Endothelial cell of umbilical vein (primary cell): Measurements from ENCODE around the gene SGPP1. TPM values are rescaled to one million over a fixed set of nuclear protein-coding genes. Genes with fewer than 3 reads are reported as not detected.
A peak's percentile ranks its signal among the peaks of the same experiment; 100 is the strongest.

ENCODE experiments used
- BruUV-seq: library from RNA; stranded (reverse); fragments of 400-500 nt; replicated peaks from 2 replicates; lab custom pipeline; 2021; lab: Mats Ljungman, UMichigan
- CTCF ChIA-PET: fragments of 300-600, 350-600 bp; sonication (Branson Sonifier 250); formaldehyde crosslinking; loops from one replicate; lab custom pipeline; 2021; ENCODE audit warnings: antibody characterized with exemption, inconsistent platforms; lab: Charles Lee
- POLR2A ChIA-PET: fragments of 300-600, 350-600 bp; sonication (Branson Sonifier 250); formaldehyde crosslinking; loops from one replicate; lab custom pipeline; 2021; ENCODE audit warnings: antibody characterized with exemption, inconsistent platforms; lab: Charles Lee
- DNase-seq: peaks from one replicate; pipeline ENCODE4 v3.0.0-alpha.2; 2011; ENCODE audit warnings: low read depth, low spot score
- FAIRE-seq: peaks from 2 replicates; lab custom pipeline; 2011; peaks lifted over from hg19 to GRCh38; lab: Jason Lieb, UNC
- H2AFZ ChIP-seq: 2 replicates; pipeline ENCODE4 v1.6.0; 2012; ENCODE audit warnings: low read depth, low read length, control low read depth, inconsistent platforms
- H3K27ac ChIP-seq: 2 replicates; pipeline ENCODE4 v1.5.1; 2011; ENCODE audit warnings: low read depth, mild to moderate bottlenecking, control low read depth, low read length, moderate library complexity; ENCODE audit not compliant: insufficient read depth
- H3K27me3 ChIP-seq, 2 experiments: 2 replicates each; pipeline versions ENCODE4 v1.6.0 to v1.6.1; 2011; ENCODE audit warnings: low read length in 2 of 2, mixed read lengths in 1 of 2; ENCODE audit not compliant: control insufficient read depth in 2 of 2, insufficient read depth in 2 of 2
- H3K36me3 ChIP-seq, 2 experiments: 2 replicates in 1 of 2; 3 replicates in 1 of 2; pipeline ENCODE4 v1.5.1; 2011; ENCODE audit warnings: low read length in 2 of 2, mild to moderate bottlenecking in 1 of 2, moderate library complexity in 1 of 2; ENCODE audit not compliant: control insufficient read depth in 2 of 2, insufficient read depth in 2 of 2; ENCODE audit errors: extremely low read depth in 1 of 2
- H3K4me1 ChIP-seq: 3 replicates; pipeline ENCODE4 v1.5.1; 2011; ENCODE audit warnings: mild to moderate bottlenecking, low read length; ENCODE audit not compliant: control insufficient read depth, insufficient read depth; ENCODE audit errors: extremely low read depth
- H3K4me2 ChIP-seq: 2 replicates; pipeline ENCODE4 v1.6.1; 2011; ENCODE audit warnings: low read length, control low read depth, mixed read lengths; ENCODE audit not compliant: insufficient read depth
- H3K4me3 ChIP-seq, 3 experiments: fragments of 200-600 bp in 1 of 3; sonication (generic), shearing (Covaris generic) in 1 of 3; replicated peaks in 1 of 3; 2 replicates each; pipeline ENCODE4 v1.5.1; 2011 to 2016; ENCODE audit warnings: control low read depth in 3 of 3, low read length in 3 of 3, mild to moderate bottlenecking in 2 of 3, inconsistent platforms in 1 of 3, low read depth in 1 of 3, moderate library complexity in 1 of 3; ENCODE audit not compliant: insufficient read depth in 1 of 3
- H3K79me2 ChIP-seq: 2 replicates; pipeline ENCODE4 v1.6.0; 2012; ENCODE audit warnings: low read length, inconsistent platforms; ENCODE audit not compliant: control insufficient read depth, insufficient read depth
- H3K9ac ChIP-seq: replicated peaks from 2 replicates; pipeline ENCODE3; 2011; ENCODE audit warnings: low read length, control low read depth; ENCODE audit not compliant: insufficient read depth; ENCODE audit errors: extremely low read depth
- H3K9me1 ChIP-seq: replicated peaks from 3 replicates; pipeline ENCODE4 v1.6.0; 2011; ENCODE audit warnings: mild to moderate bottlenecking, low read length; ENCODE audit not compliant: control insufficient read depth, insufficient read depth; ENCODE audit errors: extremely low read depth
- H3K9me3 ChIP-seq: replicated peaks from 2 replicates; pipeline ENCODE4 v1.5.1; 2012; ENCODE audit warnings: low read length, inconsistent platforms; ENCODE audit not compliant: control insufficient read depth, insufficient read depth
- H4K20me1 ChIP-seq: replicated peaks from 2 replicates; pipeline ENCODE3; 2011; ENCODE audit warnings: mild to moderate bottlenecking, low read length; ENCODE audit not compliant: control insufficient read depth, insufficient read depth; ENCODE audit errors: extremely low read depth
- CTCF ChIP-seq, 2 donors: IDR thresholded peaks; 1 replicate in 1 of 2; 2 replicates in 1 of 2; pipeline ENCODE4 v1.5.1; 2011; ENCODE audit warnings: low read length in 2 of 2, mild to moderate bottlenecking in 2 of 2, moderate library complexity in 2 of 2, control low read depth in 1 of 2, inconsistent platforms in 1 of 2, low read depth in 1 of 2; ENCODE audit not compliant: insufficient read depth in 1 of 2; ENCODE audit errors: extremely low read depth in 1 of 2
- EZH2 ChIP-seq: IDR thresholded peaks from 2 replicates; pipeline ENCODE4 v1.6.1; 2012; ENCODE audit warnings: borderline replicate concordance, low read depth, mild to moderate bottlenecking, moderate library complexity, low read length, inconsistent platforms; ENCODE audit not compliant: severe bottlenecking
- FOS ChIP-seq: IDR thresholded peaks from 2 replicates; pipeline ENCODE4 v1.6.1; 2011; ENCODE audit warnings: mild to moderate bottlenecking, low read length, moderate library complexity, borderline replicate concordance; ENCODE audit not compliant: insufficient read depth
- GATA2 ChIP-seq: IDR thresholded peaks from 2 replicates; pipeline ENCODE4 v1.7.0; 2011; ENCODE audit warnings: low read depth, mild to moderate bottlenecking, moderate library complexity, mixed read lengths, low read length; ENCODE audit not compliant: insufficient read length, insufficient read depth
- JUN ChIP-seq: IDR thresholded peaks from 2 replicates; pipeline ENCODE4 v1.6.1; 2011; ENCODE audit warnings: borderline replicate concordance, low read depth; ENCODE audit not compliant: insufficient read length, insufficient read depth
- MYC ChIP-seq: IDR thresholded peaks from one replicate; pipeline ENCODE4 v1.6.1; 2011; ENCODE audit warnings: mild to moderate bottlenecking, low read depth, low read length
- POLR2A ChIP-seq: IDR thresholded peaks from 2 replicates; pipeline ENCODE4 v1.6.1; 2012; ENCODE audit warnings: low read depth, mild to moderate bottlenecking, control low read depth, low read length
- POLR2AphosphoS5 ChIP-seq: IDR thresholded peaks from 2 replicates; pipeline ENCODE4 v1.6.1; 2012; ENCODE audit warnings: low read depth, mild to moderate bottlenecking, control low read depth, low read length, moderate library complexity; ENCODE audit not compliant: insufficient read depth
- dilution Hi-C: fragments of 300-500 bp; cut with MboI; formaldehyde crosslinking; loops from one replicate; pipeline ENCODE4 v1.15.0; 2019; ENCODE audit warnings: low sequenced_read_pairs; ENCODE audit not compliant: extremely low pct_ligation_motif_present
- intact Hi-C: fragments of 100-400 bp; cut with micrococcal nuclease; formaldehyde crosslinking; loops from one replicate; pipeline ENCODE4 v1.10.0; 2022
- polyA plus RNA-seq, 4 experiments: library from polyadenylated mRNA; depleted of rRNA in 3 of 4; stranded (reverse) in 3 of 4; unstranded in 1 of 4; fragments of >200 nt; gene quantifications; 2 replicates each; pipeline versions ENCODE4 v1.2.1 to v1.2.3, GENCODE V29; 2011 to 2012; ENCODE audit warnings: missing spikeins in 1 of 4
- total RNA-seq: library from RNA; stranded (reverse); gene quantifications from 2 replicates; pipeline ENCODE4 v1.2.3, GENCODE V29; 2021
- TF ChIP-seq, protein P1 (sequence below): IDR thresholded peaks from 2 replicates; pipeline ENCODE4 v1.6.1; 2011; ENCODE audit not compliant: insufficient read depth, insufficient read length

The SGPP1 gene
- total and polyA plus RNA-seq, 2 donors (not counting 3 experiments of a cell fraction or from before 2014, with no cell fraction given): 6.2 to 7.9 TPM

- Histone ChIP-seq H3K9me1 (no peaks in the 10 kb centered on the region), H2AFZ (peak overlapping the region; percentile 89), H3K4me1 (peaks cover 17% of the 10 kb centered on the region), H3K4me2 (peak overlapping the region; percentile 99), H4K20me1 (no peaks in the 10 kb centered on the region), H3K36me3 (no peaks in the 10 kb centered on the region), H3K9me3 (no peaks in the 10 kb centered on the region), H3K4me3 (peak overlapping the region; percentile 28 to 80 (median 63)), H3K27ac (peak overlapping the region; percentile 46), H3K27me3 (no peaks in the 10 kb centered on the region), H3K9ac (peak overlapping the region; percentile 74), H3K79me2 (peaks cover 24% of the 10 kb centered on the region)
- CTCF ChIA-PET: interaction anchor here (0.7 to 2.9 kb wide), 7 partner anchors 16 to 338 kb away, joined by 3 to 14 read pairs (median 3); partner anchors contain the start of gene WDR89
- POLR2A ChIA-PET: no interaction called here
- no peak for FAIRE-seq
- TF ChIP-seq POLR2AphosphoS5: no peak
- TF ChIP-seq MYC: peak; percentile 4
- no peak for TF ChIP-seq EZH2
- no peak for TF ChIP-seq GATA2
- DNase-seq: peak; percentile 51
- BruUV-seq: no TSS peak
- intact Hi-C loops: loop anchor here (1.0 to 5.0 kb wide), 2 partner anchors 85 to 185 kb away; partner anchors contain the start of gene PPP2R5E
- dilution Hi-C loops: no loop called here
Observed at GRCh38 chr14:63727231-63727735, 582 bp downstream of the SGPP1 start.

- no peaks in the 10 kb centered on the region for H3K9me3 ChIP-seq
- no peak overlapping the region for H3K27ac ChIP-seq
- H2AFZ ChIP-seq: no peak overlapping the region
- peak; percentile 26 for DNase-seq
- intact Hi-C loops (loop anchor here (5.0 kb wide), 1 partner anchor 184 kb away; the partner anchor contains the start of gene PPP2R5E), dilution Hi-C loops (no loop called here)
- H3K9ac ChIP-seq: peak overlapping the region; percentile 74
- H3K4me1 ChIP-seq: peaks cover 17% of the 10 kb centered on the region
- no peaks in the 10 kb centered on the region for H3K36me3 ChIP-seq
- no peaks in the 10 kb centered on the region for H3K9me1 ChIP-seq
- TF ChIP-seq POLR2A (no peak), EZH2 (no peak), GATA2 (no peak), POLR2AphosphoS5 (no peak), FOS (no peak), CTCF (IDR thresholded peaks at IDR 0.05; ENCODE audit: extremely low read depth in 1 of 2, insufficient read depth in 1 of 2, low read depth in 1 of 2, low read length in 2 of 2) (no peak), MYC (no peak), JUN (no peak)
- TF ChIP-seq, protein P1, sequence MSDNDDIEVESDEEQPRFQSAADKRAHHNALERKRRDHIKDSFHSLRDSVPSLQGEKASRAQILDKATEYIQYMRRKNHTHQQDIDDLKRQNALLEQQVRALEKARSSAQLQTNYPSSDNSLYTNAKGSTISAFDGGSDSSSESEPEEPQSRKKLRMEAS: no peak
- CTCF ChIA-PET: interaction anchor here (0.6 to 2.9 kb wide), 6 partner anchors 15 to 84 kb away, joined by 3 to 12 read pairs (median 6); partner anchors contain the start of gene WDR89
- BruUV-seq: TSS peak; percentile 54
- no peaks in the 10 kb centered on the region for H3K27me3 ChIP-seq
- peaks cover 24% of the 10 kb centered on the region for H3K79me2 ChIP-seq
- H3K4me2 ChIP-seq: peak overlapping the region; percentile 99
- H4K20me1 ChIP-seq: no peaks in the 10 kb centered on the region
- POLR2A ChIA-PET: no interaction called here
- peak overlapping the region; percentile 28 to 80 (median 63) for H3K4me3 ChIP-seq
- FAIRE-seq: no peak
Observed at GRCh38 chr14:63726499-63726898, 1.4 kb downstream of the SGPP1 start.
